ENCODE measurements around the gene TUT7. TPM values are rescaled to one million over a fixed set of nuclear protein-coding genes. Genes with fewer than 3 reads are reported as not detected.

The TUT7 gene
- total and polyA plus RNA-seq, 10 of the 15 experiments (the other 5 are each of a cell fraction or from before 2014, with no cell fraction given), result 10.0 to 49.8 (median 30.4) TPM

DNA sequence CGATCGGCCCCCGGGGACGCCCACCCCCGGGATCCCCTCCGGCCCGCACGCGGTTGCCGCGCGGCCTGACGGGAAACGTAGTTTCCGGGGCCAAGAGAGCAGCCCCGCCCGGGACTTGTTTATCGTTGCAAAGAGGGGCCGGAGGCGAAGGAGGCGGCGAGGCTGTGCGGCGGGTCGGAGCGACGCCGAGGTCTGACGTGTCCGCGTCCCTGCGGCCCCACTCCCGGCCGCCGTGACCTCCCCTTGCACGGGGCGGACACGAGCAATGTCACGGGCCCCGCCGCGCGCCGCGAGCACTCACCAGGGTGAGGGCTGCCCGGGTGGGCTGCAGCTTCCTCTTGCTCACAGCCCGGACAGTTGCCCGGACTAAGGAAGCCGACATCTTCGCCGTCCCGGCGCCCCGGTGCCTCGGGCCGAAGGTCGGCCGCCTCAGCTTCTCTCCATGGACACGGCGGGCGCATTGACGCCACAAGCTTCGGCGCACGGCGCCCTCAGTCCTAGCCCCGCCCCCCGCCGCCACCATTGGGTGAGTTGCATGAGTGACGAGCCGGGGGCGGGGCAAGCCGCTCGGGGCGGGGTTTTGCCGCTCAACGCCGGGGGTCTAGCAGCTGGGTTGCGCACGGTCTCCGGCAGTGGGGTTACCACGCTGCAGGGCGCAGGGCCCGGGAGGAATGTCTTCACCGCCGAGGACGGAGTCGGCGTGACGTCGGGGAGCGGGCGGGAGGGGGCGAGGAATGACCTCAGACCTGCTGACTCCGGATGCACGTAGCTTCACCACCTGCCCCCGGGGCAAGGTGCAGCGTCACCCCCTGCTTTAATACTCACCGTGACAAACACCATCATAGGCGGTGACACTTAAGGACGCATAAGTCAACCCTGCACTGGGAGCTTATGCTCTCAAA lies 71.9 kb downstream of the TUT7 start, which contains the start of gene ISCA1:
TSS of gene ISCA1 (minus strand) at position 462 of the 902 bp plus-strand sequence. CDS start at position 382, 80 bp downstream.
- peak within 1 kb of the TSS; percentile 95 for H2AFZ ChIP-seq (ENCODE audit: control insufficient read depth, low read depth, low read length)
- ChIA-PET POLR2A (interaction anchor here (0.6 to 1.3 kb wide), 4 partner anchors 20 to 270 kb away, joined by 4 to 7 read pairs (median 4); no protein-coding TSS in a partner anchor), RAD21 (ENCODE audit: unreplicated experiment) (interaction anchor here (0.7 kb wide), 1 partner anchor 38 kb away, joined by 3 read pairs; no protein-coding TSS in a partner anchor), CTCF (interaction anchor here (0.7 kb wide), 1 partner anchor 80 kb away, joined by 3 read pairs; no protein-coding TSS in a partner anchor), SMC1A (ENCODE audit: uncharacterized antibody, unreplicated experiment) (interaction anchor here (0.8 to 1.3 kb wide), 4 partner anchors 35 to 80 kb away, joined by 3 to 5 read pairs (median 4); no protein-coding TSS in a partner anchor)
- peaks cover 0 to 5% of the 10 kb centered on the region in 2 experiments; a peak in 1 of 4 replicates for H3K36me3 ChIP-seq (ENCODE audit: control insufficient read depth in 2 of 2, insufficient read depth in 2 of 2, low read length in 1 of 2)
- H3K4me2 ChIP-seq (ENCODE audit: control insufficient read depth, insufficient read depth), result peak within 1 kb of the TSS; percentile 97
- FAIRE-seq, result no peak
- peaks cover 5% of the 10 kb centered on the region; the same call in 1 of the 2 replicates for H3K4me1 ChIP-seq (ENCODE audit: control insufficient read depth, insufficient read depth, low read length)
- intact Hi-C loops (cut with micrococcal nuclease; ENCODE audit: unreplicated experiment) (loop anchor here (2.0 kb wide), 1 partner anchor 68 kb away; no protein-coding TSS in a partner anchor), in situ Hi-C loops (cut with MboI) (loop anchor here (25.0 kb wide), 1 partner anchor 470 kb away; no protein-coding TSS in a partner anchor)
- no peaks in the 10 kb centered on the region for H4K20me1 ChIP-seq (ENCODE audit: control insufficient read depth, insufficient read depth)
- H3K9me3 ChIP-seq (replicated peaks; ENCODE audit: control insufficient read depth, insufficient read depth, low read length), result no peaks in the 10 kb centered on the region
- 1% methylated on average over 76 of the region's 101 CpGs for WGBS (ENCODE audit: insufficient coverage, insufficient replicate concordance, low lambda C conversion rate, missing lambda C conversion rate)
- H3K79me2 ChIP-seq (ENCODE audit: control insufficient read depth, insufficient read depth, low read length), result peaks cover 20% of the 10 kb centered on the region
- H3K9ac ChIP-seq (ENCODE audit: control insufficient read depth, insufficient read depth, low read length), result peak within 1 kb of the TSS; percentile 86
- H3K27me3 ChIP-seq (replicated peaks in 1 of 2; ENCODE audit: control insufficient read depth in 2 of 2, insufficient read depth in 2 of 2, low read length in 1 of 2), result no peaks in the 10 kb centered on the region
- peak within 1 kb of the TSS; percentile 83 for H3K4me3 ChIP-seq
- DNase-seq (ENCODE audit: low read depth, low spot score), result peak; percentile 50
- peak; percentile 92 for ATAC-seq
- BruUV-seq (replicated peaks), result no TSS peak
- H3K27ac ChIP-seq (ENCODE audit: control insufficient read depth, insufficient read depth), result peak within 1 kb of the TSS; percentile 74
- peak; percentile 75 for TF ChIP-seq POLR2AphosphoS5 (IDR thresholded peaks at IDR 0.05; ENCODE audit: low read length)
- TF ChIP-seq GATAD2B (conservative IDR thresholded peaks at IDR 0.05; ENCODE audit: low read depth), result peak; percentile 64; the same call in 1 of the 2 replicates
- TF ChIP-seq, protein P1, sequence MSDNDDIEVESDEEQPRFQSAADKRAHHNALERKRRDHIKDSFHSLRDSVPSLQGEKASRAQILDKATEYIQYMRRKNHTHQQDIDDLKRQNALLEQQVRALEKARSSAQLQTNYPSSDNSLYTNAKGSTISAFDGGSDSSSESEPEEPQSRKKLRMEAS (IDR thresholded peaks at IDR 0.05; ENCODE audit: low read depth, low read length), result peak; percentile 33
- peak; percentile 65 to 77; a peak in 3 of 4 replicates for TF ChIP-seq BHLHE40 (IDR thresholded peaks at IDR 0.05; ENCODE audit: borderline replicate concordance in 1 of 2, low read depth in 2 of 2, low read length in 1 of 2)
- no peak for TF ChIP-seq CBX3 (IDR thresholded peaks at IDR 0.05; ENCODE audit: borderline replicate concordance, low read depth)
- TF ChIP-seq CEBPZ (IDR thresholded peaks at IDR 0.05; ENCODE audit: low read depth, low read length), result no peak
- no peak for TF ChIP-seq BCL11A (IDR thresholded peaks at IDR 0.05; ENCODE audit: low read depth, low read length)
- TF ChIP-seq, protein P2, sequence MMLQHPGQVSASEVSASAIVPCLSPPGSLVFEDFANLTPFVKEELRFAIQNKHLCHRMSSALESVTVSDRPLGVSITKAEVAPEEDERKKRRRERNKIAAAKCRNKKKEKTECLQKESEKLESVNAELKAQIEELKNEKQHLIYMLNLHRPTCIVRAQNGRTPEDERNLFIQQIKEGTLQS (IDR thresholded peaks at IDR 0.05; ENCODE audit: borderline replicate concordance, extremely low read depth, low read depth, low read length), result no peak
- no peak for TF ChIP-seq ZNF217 (IDR thresholded peaks at IDR 0.05)
- TF ChIP-seq SPI1 (IDR thresholded peaks at IDR 0.05; ENCODE audit: borderline replicate concordance, insufficient read depth, low read depth, low read length), result no peak
- TF ChIP-seq, protein P3, sequence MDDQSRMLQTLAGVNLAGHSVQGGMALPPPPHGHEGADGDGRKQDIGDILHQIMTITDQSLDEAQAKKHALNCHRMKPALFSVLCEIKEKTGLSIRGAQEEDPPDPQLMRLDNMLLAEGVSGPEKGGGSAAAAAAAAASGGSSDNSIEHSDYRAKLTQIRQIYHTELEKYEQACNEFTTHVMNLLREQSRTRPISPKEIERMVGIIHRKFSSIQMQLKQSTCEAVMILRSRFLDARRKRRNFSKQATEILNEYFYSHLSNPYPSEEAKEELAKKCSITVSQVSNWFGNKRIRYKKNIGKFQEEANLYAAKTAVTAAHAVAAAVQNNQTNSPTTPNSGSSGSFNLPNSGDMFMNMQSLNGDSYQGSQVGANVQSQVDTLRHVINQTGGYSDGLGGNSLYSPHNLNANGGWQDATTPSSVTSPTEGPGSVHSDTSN (IDR thresholded peaks at IDR 0.05; ENCODE audit: insufficient replicate concordance, low read depth, low read length), result peak; percentile 88
- TF ChIP-seq ETV6 (conservative IDR thresholded peaks at IDR 0.05 in 1 of 2, IDR thresholded peaks at IDR 0.05 in 1 of 2; ENCODE audit: borderline replicate concordance in 1 of 2, low read depth in 1 of 2), result no peak
- peak; percentile 65; the same call in 1 of the 2 replicates for TF ChIP-seq NFYB (IDR thresholded peaks at IDR 0.05; ENCODE audit: insufficient read depth, low read depth, low read length)
- no peak for TF ChIP-seq ASH2L (IDR thresholded peaks at IDR 0.05; ENCODE audit: borderline replicate concordance, low read depth)
- TF ChIP-seq LARP7 (IDR thresholded peaks at IDR 0.05), result peak; percentile 97
